HG02973 (cell line): Measurements from ENCODE around the gene SLIT3.

Experiments
- ATAC-seq: cut with Tn5 transposase; IDR thresholded peaks from one replicate; pipeline ENCODE4 v1.9.1; 2021; ENCODE audit warnings: moderate library complexity; ENCODE audit not compliant: unreplicated experiment

SLIT3 gene

GRCh38 chr5:168790002-168790635, 510.8 kb downstream of the SLIT3 start:
- no peak for ATAC-seq

DNA sequence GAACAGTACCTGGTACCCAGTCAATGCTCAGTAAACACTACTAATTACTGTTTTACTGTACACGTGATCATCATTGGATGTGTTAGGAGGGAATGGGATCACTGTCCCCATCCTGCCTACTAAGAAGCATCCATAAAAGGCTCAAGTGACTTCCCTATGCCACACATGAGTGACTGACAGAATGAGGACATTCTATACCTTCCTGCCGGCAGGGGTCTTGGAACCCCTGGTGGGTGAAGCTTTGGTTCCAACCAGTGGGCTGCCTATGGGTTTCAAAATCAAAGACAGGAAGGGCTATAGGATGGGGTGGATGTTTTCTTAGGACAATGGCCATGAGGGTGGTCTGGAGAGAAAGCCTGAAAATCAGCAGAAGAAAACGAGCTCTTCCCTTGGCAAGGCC, 512.2 kb downstream of the SLIT3 start:
- no peak for ATAC-seq

DNA sequence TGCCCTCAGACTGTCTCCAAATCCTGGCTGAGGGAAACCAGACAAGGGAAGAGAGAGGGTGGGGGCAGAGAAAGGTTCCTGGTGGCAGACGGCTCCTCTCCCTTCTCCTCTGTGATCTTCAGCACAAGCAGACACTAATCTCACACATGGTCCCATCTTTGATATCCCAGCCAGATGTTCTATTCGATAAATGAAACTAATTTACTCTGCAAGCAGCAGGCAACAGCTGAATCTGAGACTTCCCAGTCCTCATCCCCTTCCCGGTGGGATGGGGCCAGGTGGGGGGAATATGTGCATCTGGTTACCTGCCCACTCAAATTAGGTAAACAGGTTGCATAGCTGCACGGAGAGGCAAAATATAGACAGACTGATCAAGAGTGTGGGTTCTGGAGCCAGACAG, 512.8 kb downstream of the SLIT3 start:
- no peak for ATAC-seq

DNA sequence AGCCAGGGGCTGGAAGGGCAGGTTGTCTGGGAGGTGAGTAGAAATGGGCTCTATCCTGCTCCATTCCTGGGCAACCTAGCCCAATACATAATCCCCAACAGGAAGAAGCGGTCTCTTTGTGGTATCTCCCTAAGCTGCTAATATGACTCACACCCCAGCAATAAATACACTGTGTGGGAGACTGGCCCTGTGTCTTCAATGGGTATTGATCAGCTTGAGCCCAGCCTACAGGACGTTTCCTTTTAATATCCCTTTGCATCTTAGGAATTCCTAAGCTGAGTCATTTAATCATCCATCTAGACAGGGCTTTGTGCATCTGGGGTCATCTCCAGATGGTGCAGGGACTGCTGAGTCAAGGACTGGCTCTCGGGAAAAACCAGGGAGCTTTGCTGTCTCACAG, 514.8 kb downstream of the SLIT3 start:
- no peak for ATAC-seq

GRCh38 chr5:168784454-168784853, 516.5 kb downstream of the SLIT3 start:
- ATAC-seq = no peak

GRCh38 chr5:168781941-168782571, 518.9 kb downstream of the SLIT3 start:
- ATAC-seq = no peak

DNA sequence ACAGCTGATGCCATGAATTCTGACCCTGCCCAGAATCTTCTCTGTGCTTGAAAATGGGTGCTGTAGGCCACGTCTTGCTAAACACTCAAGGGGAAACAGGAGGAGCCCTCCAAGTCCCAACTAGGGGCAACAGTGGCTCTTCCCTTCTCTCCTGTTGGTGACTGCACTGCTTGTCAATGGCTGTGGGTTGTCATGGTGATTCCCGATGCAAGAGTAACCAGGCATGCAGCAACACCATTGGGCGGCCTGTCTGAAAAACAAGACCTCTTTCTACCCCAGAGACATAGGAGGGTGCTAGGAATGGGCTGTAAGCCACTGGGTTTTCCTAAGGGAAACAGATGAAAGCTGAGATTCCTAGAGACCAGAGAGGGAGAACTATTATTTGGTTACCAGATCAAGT, 520.1 kb downstream of the SLIT3 start:
- no peak for ATAC-seq

GRCh38 chr5:168779333-168779732, 521.6 kb downstream of the SLIT3 start:
- ATAC-seq = no peak

DNA sequence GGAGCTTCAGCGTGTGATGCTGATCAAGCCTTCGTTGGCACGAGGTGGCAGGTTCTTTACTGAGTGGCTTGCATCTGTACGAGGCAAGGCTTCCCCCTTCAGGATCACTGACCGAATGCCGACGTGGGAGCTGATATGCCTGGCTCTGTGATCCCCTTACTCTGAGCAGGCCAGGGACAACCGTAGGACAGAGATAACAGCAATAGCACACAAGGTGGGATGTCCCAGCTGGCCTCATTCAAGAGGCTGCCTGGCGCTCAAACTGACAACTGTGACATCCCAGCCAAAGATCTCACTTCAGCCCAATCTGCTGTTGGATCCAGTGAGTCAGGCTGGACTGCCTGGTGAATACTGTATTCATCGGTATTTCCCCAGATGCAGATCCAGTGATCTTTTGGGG, 522.4 kb downstream of the SLIT3 start:
- ATAC-seq = no peak

GRCh38 chr5:168777651-168778050, 523.3 kb downstream of the SLIT3 start:
- ATAC-seq = no peak

DNA sequence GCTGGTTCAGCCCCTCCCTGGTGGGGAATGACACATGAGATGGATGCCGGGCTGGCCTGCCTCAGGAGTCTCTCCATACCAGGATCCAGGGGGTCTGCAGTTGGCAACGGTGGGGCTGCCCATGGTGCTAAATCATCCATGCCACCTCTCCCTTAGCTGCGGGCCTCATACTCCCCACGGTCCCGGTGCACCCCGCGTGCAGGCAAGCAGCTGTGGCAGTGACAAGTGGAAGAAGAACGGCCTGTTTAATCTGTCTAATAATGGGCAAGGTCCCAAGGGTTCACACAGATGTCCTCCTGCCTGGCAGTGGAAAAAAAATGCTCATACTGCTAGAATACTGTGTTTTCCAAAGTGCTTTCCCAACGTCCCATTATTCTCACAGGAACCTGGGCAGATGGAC, 524.9 kb downstream of the SLIT3 start:
- no peak for ATAC-seq

GRCh38 chr5:168773226-168773625, 527.7 kb downstream of the SLIT3 start:
- no peak for ATAC-seq

- no peak for ATAC-seq
These were observed 528.5 kb downstream of the SLIT3 start for GRCh38 chr5:168772316-168772961.

DNA sequence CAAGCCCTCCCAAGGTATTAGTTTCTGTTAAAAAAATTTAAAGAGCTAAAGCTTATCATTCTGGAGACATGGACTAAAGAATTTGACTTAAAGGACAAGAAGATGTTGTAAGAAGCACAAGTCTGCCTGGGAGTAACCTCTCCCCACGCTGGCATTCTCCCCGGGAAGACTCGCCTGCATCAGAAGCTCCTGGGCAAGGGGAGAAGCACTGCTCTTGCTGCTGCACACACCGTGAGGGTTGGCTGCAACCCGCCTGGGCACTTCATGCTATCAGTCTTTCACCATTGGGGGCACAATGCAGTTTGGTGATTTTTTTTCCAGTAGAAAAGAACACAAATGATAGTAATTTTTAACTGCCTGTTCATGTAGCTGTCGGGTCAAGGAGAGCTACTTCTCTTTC, 529.3 kb downstream of the SLIT3 start:
- no peak for ATAC-seq

GRCh38 chr5:168770996-168771395, 529.9 kb downstream of the SLIT3 start:
- ATAC-seq = no peak

DNA sequence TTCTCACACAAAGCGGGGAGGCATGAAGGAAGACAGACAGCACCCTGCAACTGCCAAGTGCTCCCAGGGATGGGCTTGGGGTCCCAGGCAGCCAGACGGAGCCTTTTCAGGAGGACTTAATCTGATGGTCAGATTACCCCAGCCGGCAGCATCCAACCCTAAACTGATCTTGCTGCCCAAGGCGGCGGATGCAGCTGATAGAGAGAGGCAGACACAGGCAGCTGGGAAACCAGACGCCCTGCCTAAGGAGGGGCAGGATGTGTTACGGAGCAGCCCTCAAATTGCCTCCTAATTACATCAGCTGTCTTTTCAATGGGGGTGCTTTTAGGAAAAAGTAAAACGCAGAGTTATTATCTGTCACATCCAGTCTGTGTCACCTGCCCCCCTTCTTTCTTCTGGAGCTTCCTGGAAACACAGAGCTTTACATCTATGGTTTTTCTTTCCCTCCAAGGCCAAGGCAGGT, 530.9 kb downstream of the SLIT3 start:
- no peak for ATAC-seq

GRCh38 chr5:168768172-168768571, 532.8 kb downstream of the SLIT3 start:
- no peak for ATAC-seq

DNA sequence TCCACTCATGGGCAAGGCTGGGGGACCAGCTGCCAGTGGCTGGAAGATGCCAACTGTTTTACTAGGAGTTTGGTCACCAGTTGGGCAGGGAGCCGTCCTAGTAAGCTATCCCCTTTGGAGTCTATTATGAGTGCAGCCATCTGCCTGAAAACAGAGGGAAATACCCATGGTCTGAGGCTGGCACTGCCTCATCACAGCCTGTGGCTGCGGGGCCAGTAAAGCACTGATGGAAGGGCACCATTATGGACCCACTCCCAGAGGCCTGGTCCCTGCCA, 534.6 kb downstream of the SLIT3 start:
- no peak for ATAC-seq

- ATAC-seq = no peak
These were observed 535.2 kb downstream of the SLIT3 start for GRCh38 chr5:168765551-168766425.

DNA sequence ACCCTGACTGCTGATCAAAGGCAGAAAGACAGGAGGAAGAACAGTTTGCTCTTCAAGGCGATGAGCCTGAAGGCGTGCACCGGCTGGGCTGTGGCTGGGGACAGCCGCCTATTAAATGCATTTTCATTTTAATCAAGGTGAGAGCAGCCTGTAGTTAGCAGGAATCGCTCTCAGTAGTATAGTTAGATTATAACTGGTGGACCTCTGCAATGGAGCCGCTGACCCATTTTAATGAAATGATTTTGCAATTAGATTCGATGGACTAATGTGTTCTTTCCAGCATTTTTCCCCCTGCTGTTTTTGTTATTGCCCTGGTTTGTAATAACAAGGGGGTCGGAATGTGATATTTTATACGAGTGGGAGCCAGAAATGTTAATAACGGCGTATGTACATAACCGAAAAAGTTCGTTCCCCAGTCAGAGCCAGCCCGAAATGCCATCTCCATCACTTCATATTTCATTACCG, 535.8 kb downstream of the SLIT3 start:
- no peak for ATAC-seq
